ENCODE measurements around the gene CLIC1.

The CLIC1 gene

DNA sequence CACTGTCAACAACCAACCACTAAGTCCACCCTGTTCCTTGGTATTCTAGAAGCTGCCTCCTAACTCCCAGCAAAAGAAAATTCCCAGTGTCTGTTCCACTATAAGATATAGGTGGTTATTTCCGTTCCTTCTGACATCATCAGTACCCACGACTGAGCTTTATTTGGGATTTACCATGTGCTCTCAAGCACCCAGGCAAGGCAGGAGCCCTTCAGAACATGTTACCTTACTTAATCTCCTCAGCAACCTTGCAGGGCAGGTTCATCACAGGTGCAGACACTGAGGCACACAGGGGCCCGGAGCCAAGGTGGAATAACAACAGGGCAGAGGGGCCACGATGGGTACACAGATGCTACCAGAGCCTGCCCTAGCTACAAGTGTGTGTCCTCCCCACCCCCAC lies 44.0 kb downstream of the CLIC1 start:
- no peak overlapping the region for H3K27ac ChIP-seq (ENCODE audit: low read depth, low read length)
- no peak overlapping the region for H3K9ac ChIP-seq (ENCODE audit: low read depth, low read length)
- peaks cover 4% of the 10 kb centered on the region; the same call in 1 of the 2 replicates for H3K4me1 ChIP-seq (ENCODE audit: control insufficient read depth, insufficient read depth, low read length)
- no peak overlapping the region for H3K4me3 ChIP-seq (ENCODE audit: low read depth, low read length)
- H3K9me3 ChIP-seq (ENCODE audit: control insufficient read depth, insufficient read depth, low read length), result no peaks in the 10 kb centered on the region
- peaks cover 83% of the 10 kb centered on the region for H3K36me3 ChIP-seq (ENCODE audit: control insufficient read depth, insufficient read depth, low read length)
- no peaks in the 10 kb centered on the region for H3K27me3 ChIP-seq (ENCODE audit: control insufficient read depth, insufficient read depth, low read length)

DNA sequence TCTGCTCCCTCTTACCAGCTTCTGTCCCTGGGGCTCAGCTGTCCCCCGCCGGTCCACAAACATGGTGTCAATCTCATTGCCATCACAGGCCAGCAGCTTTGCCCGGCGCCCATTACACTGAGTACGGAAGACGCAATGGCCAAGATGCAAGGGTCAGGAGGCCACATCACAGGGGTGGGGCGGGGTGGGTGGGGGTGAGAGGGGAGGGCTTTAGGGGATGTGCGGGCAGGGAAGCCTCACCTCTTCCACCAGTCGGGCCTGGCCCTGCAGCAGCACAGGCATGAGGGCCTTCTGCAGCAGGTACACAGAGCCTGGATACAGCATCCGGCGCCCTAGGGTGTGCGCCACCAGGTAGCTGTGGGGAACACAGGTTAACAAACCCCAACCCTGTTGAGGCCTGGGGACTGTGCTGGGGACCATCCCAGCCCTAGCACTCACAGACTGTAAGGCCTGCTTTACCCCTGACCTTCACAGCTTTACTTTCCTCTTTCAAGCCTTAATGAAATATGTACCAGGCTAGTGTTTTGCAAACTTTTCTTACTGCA lies 44.7 kb downstream of the CLIC1 start:
- H3K27me3 ChIP-seq (ENCODE audit: control insufficient read depth, insufficient read depth, low read length), result no peaks in the 10 kb centered on the region
- H3K27ac ChIP-seq (ENCODE audit: low read depth, low read length), result no peak overlapping the region
- H3K4me3 ChIP-seq (ENCODE audit: low read depth, low read length), result no peak overlapping the region
- H3K9me3 ChIP-seq (ENCODE audit: control insufficient read depth, insufficient read depth, low read length), result no peaks in the 10 kb centered on the region
- no peak overlapping the region for H3K9ac ChIP-seq (ENCODE audit: low read depth, low read length)
- peaks cover 85% of the 10 kb centered on the region for H3K36me3 ChIP-seq (ENCODE audit: control insufficient read depth, insufficient read depth, low read length)
- peaks cover 4% of the 10 kb centered on the region; the same call in 1 of the 2 replicates for H3K4me1 ChIP-seq (ENCODE audit: control insufficient read depth, insufficient read depth, low read length)

DNA sequence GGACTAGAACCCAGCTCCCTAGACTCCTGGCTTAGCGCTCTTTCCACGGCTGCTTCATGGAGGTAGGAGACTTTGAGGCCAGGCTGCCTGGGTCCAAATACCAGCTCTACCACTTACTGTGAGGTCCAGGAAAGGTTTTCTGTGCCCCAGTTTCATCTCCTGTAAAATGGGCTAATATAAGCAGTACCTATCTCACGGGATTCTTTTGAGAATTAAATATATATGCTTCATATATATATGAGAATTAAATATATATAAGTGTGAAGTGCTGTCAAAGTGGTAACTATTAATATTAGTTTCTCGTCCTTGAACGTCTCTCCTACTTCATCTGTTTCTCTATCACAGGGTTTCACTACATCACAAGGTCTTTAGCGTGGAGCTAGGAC lies 45.3 kb downstream of the CLIC1 start:
- Histone ChIP-seq H3K4me3 (ENCODE audit: low read depth, low read length) (no peak overlapping the region), H3K9ac (ENCODE audit: low read depth, low read length) (no peak overlapping the region), H3K36me3 (ENCODE audit: control insufficient read depth, insufficient read depth, low read length) (peaks cover 86% of the 10 kb centered on the region)

DNA sequence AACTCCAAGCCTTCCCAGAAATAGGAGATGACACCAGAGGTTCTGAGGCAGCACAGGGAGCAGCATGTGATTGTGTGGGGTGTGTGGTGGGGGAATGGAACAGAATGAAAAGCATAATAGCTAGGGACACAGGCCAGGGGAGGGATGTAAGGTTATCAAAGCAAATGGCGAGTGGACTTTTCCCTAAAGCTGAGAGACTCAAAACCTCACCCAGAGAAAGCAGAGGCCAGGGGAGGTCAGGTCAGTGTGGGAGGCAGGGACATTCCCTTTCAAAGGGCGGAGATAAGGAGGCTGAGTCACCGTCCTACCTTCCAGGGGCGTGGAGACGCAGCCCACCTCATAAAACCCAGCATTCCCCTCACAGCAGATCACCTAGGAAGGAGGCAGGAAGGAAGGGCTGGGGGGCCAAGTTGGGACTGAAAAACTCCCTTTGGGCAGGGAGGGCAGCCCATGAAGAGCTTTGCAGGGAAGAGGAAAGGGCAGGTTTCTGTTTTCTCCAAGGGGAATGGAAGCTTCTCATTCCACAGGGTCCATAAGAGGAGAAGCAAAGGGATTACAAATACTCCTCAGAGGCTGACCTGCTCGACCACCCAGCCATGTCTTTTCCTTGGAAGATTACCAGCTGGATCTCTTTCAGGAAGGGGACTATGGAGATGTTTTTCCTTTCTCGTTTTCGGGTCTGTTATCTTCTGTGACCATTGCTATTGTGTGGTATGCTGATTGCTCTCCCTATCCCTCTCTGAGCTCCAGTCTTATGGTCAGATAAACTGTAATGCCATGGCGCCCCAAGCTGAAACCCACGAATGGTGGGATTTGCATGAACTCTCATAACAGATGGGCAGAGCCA lies 45.9 kb downstream of the CLIC1 start:
- H3K4me3 ChIP-seq (ENCODE audit: low read depth, low read length), result no peak overlapping the region
- peaks cover 4% of the 10 kb centered on the region; the same call in 1 of the 2 replicates for H3K4me1 ChIP-seq (ENCODE audit: control insufficient read depth, insufficient read depth, low read length)
- H3K9ac ChIP-seq (ENCODE audit: low read depth, low read length), result no peak overlapping the region
- H3K9me3 ChIP-seq (ENCODE audit: control insufficient read depth, insufficient read depth, low read length), result no peaks in the 10 kb centered on the region
- H3K27ac ChIP-seq (ENCODE audit: low read depth, low read length), result peak overlapping the region; percentile 59
- no peaks in the 10 kb centered on the region for H3K27me3 ChIP-seq (ENCODE audit: control insufficient read depth, insufficient read depth, low read length)
- H3K36me3 ChIP-seq (ENCODE audit: control insufficient read depth, insufficient read depth, low read length), result peaks cover 90% of the 10 kb centered on the region

More for the DNA sequence above, 45.3 kb downstream of the CLIC1 start:
- H3K27ac ChIP-seq (ENCODE audit: low read depth, low read length), result peak overlapping the region; percentile 59
- H3K4me1 ChIP-seq (ENCODE audit: control insufficient read depth, insufficient read depth, low read length), result peaks cover 4% of the 10 kb centered on the region; the same call in 1 of the 2 replicates
- no peaks in the 10 kb centered on the region for H3K27me3 ChIP-seq (ENCODE audit: control insufficient read depth, insufficient read depth, low read length)
- H3K9me3 ChIP-seq (ENCODE audit: control insufficient read depth, insufficient read depth, low read length), result no peaks in the 10 kb centered on the region

DNA sequence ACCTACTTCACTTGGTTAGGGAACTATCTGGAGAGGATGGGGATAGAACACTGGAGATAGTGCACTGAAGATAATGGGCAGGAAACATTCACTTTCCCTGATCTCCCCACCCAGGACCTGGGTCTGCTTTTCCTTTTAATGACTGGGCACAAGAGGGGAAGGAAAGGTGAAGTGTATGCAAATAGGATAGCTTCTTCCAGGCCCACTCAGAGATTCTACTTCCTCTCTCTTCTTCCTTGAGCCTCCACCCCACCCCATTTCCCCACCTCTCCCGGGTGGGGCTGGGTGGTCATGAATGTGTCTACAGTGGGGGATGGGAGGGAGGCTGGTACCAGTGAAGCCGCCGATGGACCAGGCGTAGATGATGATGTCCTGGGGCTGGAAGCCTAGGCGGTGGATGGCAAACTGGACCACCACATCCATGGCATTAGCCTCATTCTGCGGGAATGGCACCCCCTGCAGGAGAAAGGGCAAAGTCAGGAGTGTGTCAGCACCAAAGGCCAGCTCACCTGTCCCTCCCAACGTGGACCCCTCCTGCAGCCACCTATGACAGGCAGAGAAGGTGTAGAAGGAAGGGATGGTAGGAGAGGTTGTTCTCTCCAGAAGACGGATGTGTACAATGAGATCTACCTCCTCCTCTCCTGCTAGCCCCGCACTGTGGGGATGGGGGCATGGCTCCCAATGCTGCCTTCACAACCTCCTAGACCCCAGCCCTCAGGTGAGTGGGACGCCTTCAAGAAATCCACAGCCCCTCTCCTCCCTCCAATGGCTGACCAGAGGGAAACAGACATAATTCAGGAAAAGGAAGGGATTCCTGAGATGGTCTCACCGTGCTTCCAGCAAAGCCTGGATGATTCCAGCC lies 46.9 kb downstream of the CLIC1 start:
- Histone ChIP-seq H3K36me3 (ENCODE audit: control insufficient read depth, insufficient read depth, low read length) (peaks cover 82% of the 10 kb centered on the region), H3K9me3 (ENCODE audit: control insufficient read depth, insufficient read depth, low read length) (no peaks in the 10 kb centered on the region), H3K9ac (ENCODE audit: low read depth, low read length) (no peak overlapping the region), H3K4me1 (ENCODE audit: control insufficient read depth, insufficient read depth, low read length) (peaks cover 4% of the 10 kb centered on the region; the same call in 1 of the 2 replicates), H3K27me3 (ENCODE audit: control insufficient read depth, insufficient read depth, low read length) (no peaks in the 10 kb centered on the region), H3K4me3 (ENCODE audit: low read depth, low read length) (no peak overlapping the region), H3K27ac (ENCODE audit: low read depth, low read length) (peak overlapping the region; percentile 14)

DNA sequence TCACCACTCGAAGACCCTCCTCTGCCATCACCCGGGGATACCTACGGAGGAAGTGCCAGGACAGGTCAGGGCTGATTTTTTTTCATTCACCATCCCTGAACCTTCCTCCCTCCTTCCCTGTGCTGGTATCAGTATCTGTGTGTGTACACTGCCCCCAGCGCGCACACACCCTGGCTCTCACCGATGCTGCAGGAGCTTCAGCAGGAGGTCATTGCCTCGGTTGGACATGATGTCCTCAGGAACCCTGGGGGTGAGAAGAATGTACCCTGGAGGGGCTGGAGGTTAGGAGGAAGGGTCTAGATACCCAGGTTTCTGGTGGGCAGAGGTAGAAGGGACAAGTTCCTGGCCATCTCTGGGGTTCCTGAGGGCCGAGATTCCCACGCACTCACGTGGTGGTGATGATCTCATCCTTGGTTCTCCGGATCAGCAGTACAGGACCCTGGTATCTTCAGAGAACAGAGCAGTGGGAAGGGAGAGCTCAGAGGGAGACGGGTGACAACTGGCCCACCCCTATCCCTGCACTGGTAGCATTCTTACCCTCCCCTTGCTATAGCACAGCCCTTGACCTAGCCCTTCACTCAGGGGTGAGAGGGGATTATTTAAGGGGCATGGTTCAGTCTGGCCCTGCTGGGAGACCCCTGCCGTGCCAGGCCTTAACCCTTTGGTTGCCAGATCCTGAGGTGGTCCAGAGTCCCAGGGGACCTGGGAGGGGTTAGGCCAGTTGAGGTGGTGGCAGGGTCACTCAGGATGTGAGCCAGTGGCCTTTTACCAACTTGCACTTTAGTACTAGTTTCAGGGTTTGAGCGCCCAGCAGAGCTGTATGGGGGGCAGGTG lies 48.3 kb downstream of the CLIC1 start:
- H3K9ac ChIP-seq (ENCODE audit: low read depth, low read length), result no peak overlapping the region
- H3K9me3 ChIP-seq (ENCODE audit: control insufficient read depth, insufficient read depth, low read length), result no peaks in the 10 kb centered on the region
- H3K27me3 ChIP-seq (ENCODE audit: control insufficient read depth, insufficient read depth, low read length), result no peaks in the 10 kb centered on the region
- peaks cover 71% of the 10 kb centered on the region for H3K36me3 ChIP-seq (ENCODE audit: control insufficient read depth, insufficient read depth, low read length)
- peaks cover 7% of the 10 kb centered on the region; the same call in 1 of the 2 replicates for H3K4me1 ChIP-seq (ENCODE audit: control insufficient read depth, insufficient read depth, low read length)
- no peak overlapping the region for H3K27ac ChIP-seq (ENCODE audit: low read depth, low read length)
- H3K4me3 ChIP-seq (ENCODE audit: low read depth, low read length), result no peak overlapping the region

DNA sequence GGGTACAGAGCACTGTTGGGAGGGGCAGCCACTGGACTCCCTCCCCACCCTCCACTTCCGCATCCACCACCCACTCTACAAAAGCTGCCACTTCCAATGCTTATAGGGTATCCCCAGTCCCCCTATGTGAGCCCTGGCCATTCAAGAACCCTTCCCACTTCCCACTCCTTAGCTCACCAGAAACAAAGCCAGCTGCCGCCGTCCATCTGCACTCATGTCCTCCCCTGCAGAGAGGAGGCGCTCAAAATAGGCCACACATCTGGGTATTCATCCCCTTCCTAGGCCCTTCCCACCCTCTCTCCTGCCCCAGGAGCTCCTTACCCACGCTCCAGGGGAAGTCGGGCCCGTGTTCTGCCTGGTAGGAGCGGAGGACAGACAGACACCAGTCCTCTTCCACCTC lies 49.0 kb downstream of the CLIC1 start:
- H3K36me3 ChIP-seq (ENCODE audit: control insufficient read depth, insufficient read depth, low read length), result peaks cover 64% of the 10 kb centered on the region
- peaks cover 7% of the 10 kb centered on the region; the same call in 1 of the 2 replicates for H3K4me1 ChIP-seq (ENCODE audit: control insufficient read depth, insufficient read depth, low read length)
- H3K27me3 ChIP-seq (ENCODE audit: control insufficient read depth, insufficient read depth, low read length), result peaks cover under 1% of the 10 kb centered on the region
- H3K9me3 ChIP-seq (ENCODE audit: control insufficient read depth, insufficient read depth, low read length), result no peaks in the 10 kb centered on the region
- H3K9ac ChIP-seq (ENCODE audit: low read depth, low read length), result no peak overlapping the region
- H3K4me3 ChIP-seq (ENCODE audit: low read depth, low read length), result no peak overlapping the region
- no peak overlapping the region for H3K27ac ChIP-seq (ENCODE audit: low read depth, low read length)

DNA sequence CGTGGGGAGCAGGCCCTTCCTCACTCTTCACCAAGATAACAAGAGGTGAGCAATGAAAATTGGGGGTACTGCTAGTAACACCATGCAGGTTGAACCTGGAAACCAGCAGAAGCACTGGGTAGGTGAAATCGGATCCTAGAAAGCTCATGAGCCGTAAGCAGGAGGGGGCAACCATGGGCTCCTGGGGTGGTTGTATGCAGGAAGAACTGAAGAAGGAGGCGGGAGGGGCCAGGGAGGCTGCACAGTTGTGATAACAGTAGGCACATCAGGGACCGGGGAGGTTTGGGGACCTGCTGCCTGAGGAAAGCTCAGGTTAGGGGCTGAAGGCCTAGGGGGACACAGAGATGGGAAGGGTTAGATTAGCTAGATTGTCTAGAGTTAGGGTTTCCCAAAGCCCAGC lies 49.8 kb downstream of the CLIC1 start:
- Histone ChIP-seq H3K27ac (ENCODE audit: low read depth, low read length) (no peak overlapping the region), H3K27me3 (ENCODE audit: control insufficient read depth, insufficient read depth, low read length) (peaks cover 9% of the 10 kb centered on the region), H3K9ac (ENCODE audit: low read depth, low read length) (no peak overlapping the region), H3K36me3 (ENCODE audit: control insufficient read depth, insufficient read depth, low read length) (peaks cover 58% of the 10 kb centered on the region), H3K4me3 (ENCODE audit: low read depth, low read length) (no peak overlapping the region), H3K9me3 (ENCODE audit: control insufficient read depth, insufficient read depth, low read length) (no peaks in the 10 kb centered on the region), H3K4me1 (ENCODE audit: control insufficient read depth, insufficient read depth, low read length) (peaks cover 7% of the 10 kb centered on the region; the same call in 1 of the 2 replicates)

DNA sequence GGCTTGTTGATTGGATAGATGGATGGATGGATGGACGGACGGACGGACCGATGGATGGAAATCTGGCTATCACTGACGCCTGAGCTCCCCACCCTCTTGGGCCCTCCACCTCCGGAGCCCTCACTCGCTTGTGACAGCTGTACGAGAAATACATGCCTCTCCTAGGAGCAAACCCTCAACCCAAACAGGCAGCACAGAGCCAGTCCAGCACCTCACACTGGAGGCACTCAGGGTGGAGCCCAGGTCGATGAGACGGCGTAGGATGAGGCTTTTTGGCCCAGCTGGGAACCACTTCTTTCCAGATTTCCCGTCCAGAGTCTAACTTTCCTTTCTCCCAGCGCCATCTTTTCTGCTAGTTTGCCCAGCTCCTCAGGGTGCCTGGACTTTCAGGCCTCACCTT lies 52.7 kb downstream of the CLIC1 start:
- Histone ChIP-seq H3K27ac (ENCODE audit: low read depth, low read length) (no peak overlapping the region), H3K9ac (ENCODE audit: low read depth, low read length) (no peak overlapping the region)

DNA sequence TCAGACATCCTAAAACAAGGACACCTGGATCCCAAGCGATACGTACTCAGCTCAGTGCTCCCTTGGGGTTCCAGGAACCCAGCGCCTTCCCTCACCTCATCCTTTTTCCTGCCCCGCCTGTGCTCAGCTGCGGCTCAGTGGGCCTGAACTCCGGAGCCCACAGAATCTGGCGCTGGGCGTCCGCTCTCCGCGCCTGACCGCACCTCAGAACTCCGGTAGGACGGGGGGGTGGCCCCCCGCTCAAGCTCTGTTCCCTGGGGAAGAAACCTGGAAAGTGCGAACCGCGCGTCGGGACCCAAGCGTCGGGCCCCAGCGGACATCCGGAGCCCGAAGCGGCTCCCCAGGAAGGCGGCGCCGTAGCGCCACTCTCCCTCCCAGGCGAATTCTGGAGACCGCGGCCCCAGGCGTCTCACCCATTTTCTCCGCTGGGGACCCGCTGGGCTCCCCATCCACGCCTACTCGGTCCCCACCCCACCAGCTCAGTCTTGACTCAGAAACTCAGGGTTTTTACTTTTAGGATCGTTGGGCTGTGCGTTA lies 55.1 kb downstream of the CLIC1 start:
- H3K9me3 ChIP-seq (ENCODE audit: control insufficient read depth, insufficient read depth, low read length), result no peaks in the 10 kb centered on the region
- H3K27ac ChIP-seq (ENCODE audit: low read depth, low read length), result no peak overlapping the region
- H3K36me3 ChIP-seq (ENCODE audit: control insufficient read depth, insufficient read depth, low read length), result peaks cover 5% of the 10 kb centered on the region; the same call in 1 of the 2 replicates
- H3K4me1 ChIP-seq (ENCODE audit: control insufficient read depth, insufficient read depth, low read length), result peaks cover 6% of the 10 kb centered on the region; the same call in 1 of the 2 replicates
- peak overlapping the region; percentile 51 for H3K4me3 ChIP-seq (ENCODE audit: low read depth, low read length)
- no peak overlapping the region for H3K9ac ChIP-seq (ENCODE audit: low read depth, low read length)
- H3K27me3 ChIP-seq (ENCODE audit: control insufficient read depth, insufficient read depth, low read length), result peaks cover 17% of the 10 kb centered on the region

More for the DNA sequence above, 52.7 kb downstream of the CLIC1 start:
- Histone ChIP-seq H3K36me3 (ENCODE audit: control insufficient read depth, insufficient read depth, low read length) (peaks cover 29% of the 10 kb centered on the region), H3K27me3 (ENCODE audit: control insufficient read depth, insufficient read depth, low read length) (peaks cover 17% of the 10 kb centered on the region), H3K4me1 (ENCODE audit: control insufficient read depth, insufficient read depth, low read length) (peaks cover 10% of the 10 kb centered on the region; the same call in 1 of the 2 replicates), H3K4me3 (ENCODE audit: low read depth, low read length) (peak overlapping the region; percentile 60), H3K9me3 (ENCODE audit: control insufficient read depth, insufficient read depth, low read length) (no peaks in the 10 kb centered on the region)

Measured in HUES48 (cell line).